UCSD-AML1 (cell line): ENCODE results near the gene GABRR3.

Experiments used
- DNase-seq: peaks from one replicate; lab custom pipeline; 2025; ENCODE audit not compliant: unreplicated experiment; lab: John Stamatoyannopoulos, UW

The GABRR3 gene

GRCh38 chr3:97959872-97960271, 75.2 kb downstream of the GABRR3 start:
- no peak for DNase-seq

GRCh38 chr3:97958796-97959195, 76.3 kb downstream of the GABRR3 start:
- no peak for DNase-seq

- DNase-seq: no peak
These were observed 76.7 kb downstream of the GABRR3 start for GRCh38 chr3:97958396-97958795.

GRCh38 chr3:97957617-97958311, 77.4 kb downstream of the GABRR3 start:
- DNase-seq: no peak

- DNase-seq: no peak
These were observed 79.1 kb downstream of the GABRR3 start for GRCh38 chr3:97956051-97956450.

GRCh38 chr3:97954228-97954827, 80.8 kb downstream of the GABRR3 start:
- peak; percentile 6 for DNase-seq

GRCh38 chr3:97952872-97953271, 82.2 kb downstream of the GABRR3 start:
- no peak for DNase-seq

GRCh38 chr3:97952280-97952679, 82.8 kb downstream of the GABRR3 start:
- no peak for DNase-seq

- no peak for DNase-seq
These were observed 84.8 kb downstream of the GABRR3 start for GRCh38 chr3:97950360-97950759.

- no peak for DNase-seq
These were observed 85.4 kb downstream of the GABRR3 start for GRCh38 chr3:97949743-97950142.

GRCh38 chr3:97949110-97949485, 86.0 kb downstream of the GABRR3 start:
- DNase-seq: no peak

- no peak for DNase-seq
These were observed 86.6 kb downstream of the GABRR3 start for GRCh38 chr3:97948351-97949109.

- DNase-seq: no peak
These were observed 92.1 kb downstream of the GABRR3 start for GRCh38 chr3:97942801-97943546.

GRCh38 chr3:97940034-97940433, 95.1 kb downstream of the GABRR3 start:
- no peak for DNase-seq

- no peak for DNase-seq
These were observed 95.7 kb downstream of the GABRR3 start for GRCh38 chr3:97939401-97939800.

- no peak for DNase-seq
These were observed 96.7 kb downstream of the GABRR3 start for GRCh38 chr3:97938444-97938843.

- no peak for DNase-seq
These were observed 97.9 kb downstream of the GABRR3 start for GRCh38 chr3:97937205-97937604.

- DNase-seq: no peak
These were observed 99.3 kb downstream of the GABRR3 start for GRCh38 chr3:97935842-97936241.
